DOHH2 (cell line): ENCODE measurements around the gene DUSP28.

ENCODE experiments used
- CTCF ChIP-seq: fragments of 200-600 bp; sonication (generic); IDR thresholded peaks from one replicate; pipeline ENCODE4 v1.5.1; 2014; ENCODE audit warnings: antibody characterized with exemption, mild to moderate bottlenecking, low read depth, low read length; ENCODE audit not compliant: poor library complexity, severe bottlenecking
- EZH2phosphoT487 ChIP-seq: fragments of 200-600 bp; sonication (generic); IDR thresholded peaks from 2 replicates; pipeline ENCODE4 v1.6.1; 2017; ENCODE audit warnings: borderline replicate concordance, mild to moderate bottlenecking, antibody characterized with exemption, low read length, moderate library complexity, mixed read lengths

GRCh38 chr2:240512109-240512485, 48.1 kb upstream of the DUSP28 start:
- TF ChIP-seq CTCF, result no peak
- no peak for TF ChIP-seq EZH2phosphoT487
